Heart left ventricle (tissue), 16 donors: ENCODE results near the gene LPAR3. TPM values are rescaled to one million over a fixed set of nuclear protein-coding genes. Genes with fewer than 3 reads are reported as not detected.
A peak's percentile ranks its signal among the peaks of the same experiment; 100 is the strongest.

Source experiments
- ATAC-seq, 4 donors: fragments of 200-7000 bp; cut with Tn5 transposase; one replicate each; pipeline ENCODE4 v1.9.1; 2020 to 2022; ENCODE audit warnings: moderate library complexity in 4 of 4, mild to moderate bottlenecking in 3 of 4, moderate number of reproducible peaks in 1 of 4
- DNase-seq, 5 donors: peaks; one replicate each; pipeline ENCODE4 v3.0.0-alpha.2; 2020
- H3K27ac ChIP-seq, 12 donors: fragments of 200-600 bp; sonication (generic) in 4 of 12; one replicate each; pipeline versions ENCODE4 v1.5.0 to v1.8.0; 2016 to 2022; ENCODE audit warnings: mild to moderate bottlenecking in 2 of 12
- H3K27me3 ChIP-seq, 9 donors: fragments of 200-600 bp; sonication (generic) in 2 of 9; one replicate each; pipeline versions ENCODE4 v1.5.1 to v1.8.0; 2016 to 2022; ENCODE audit warnings: mild to moderate bottlenecking in 3 of 9
- H3K36me3 ChIP-seq, 9 donors: fragments of 200-600 bp; sonication (generic) in 2 of 9; one replicate each; pipeline versions ENCODE4 v1.5.0 to v1.8.0; 2018 to 2022; ENCODE audit warnings: mild to moderate bottlenecking in 2 of 9
- H3K4me1 ChIP-seq, 12 donors: fragments of 200-600 bp; sonication (generic) in 4 of 12; one replicate each; pipeline versions ENCODE4 v1.5.0 to v1.8.0; 2016 to 2022; ENCODE audit warnings: mild to moderate bottlenecking in 3 of 12
- H3K4me3 ChIP-seq, 12 donors: fragments of 200-600 bp; sonication (generic) in 4 of 12; one replicate each; pipeline versions ENCODE4 v1.5.0 to v1.8.0; 2017 to 2022; ENCODE audit warnings: mild to moderate bottlenecking in 9 of 12, moderate library complexity in 4 of 12
- H3K9me3 ChIP-seq, 12 donors: fragments of 200-600 bp; sonication (generic) in 4 of 12; one replicate each; pipeline versions ENCODE4 v1.5.0 to v1.8.0; 2016 to 2022; ENCODE audit warnings: mild to moderate bottlenecking in 1 of 12
- POLR2A ChIP-seq, 2 donors: fragments of 450-650 bp; IDR thresholded peaks; one replicate each; pipeline ENCODE4 v1.6.1; 2017; ENCODE audit warnings: antibody characterized with exemption in 2 of 2, mild to moderate bottlenecking in 2 of 2, moderate library complexity in 2 of 2
- whole genome bisulfite sequencing, 4 donors: extraction: QIAGEN DNeasy Blood & Tissue Kit in 2 of 4; methylation state at CpG; one replicate each; pipeline versions ENCODE4 v1.1.5 to v1.1.7; 2013 to 2018; 5-methylcytosine and 5-hydroxymethylcytosine counted together
- intact Hi-C, 10 donors: fragments of 100-400 bp; cut with DNase I; formaldehyde crosslinking; loops; one replicate each; pipeline versions ENCODE4 v1.11.1 to v1.14.2; 2022
- polyA plus RNA-seq, 2 donors: library from polyadenylated mRNA; stranded (reverse); fragments of 200-250 nt; gene quantifications; one replicate each; pipeline ENCODE4 v1.2.3, GENCODE V29; 2013
- total RNA-seq, 9 donors: library from RNA; depleted of rRNA in 2 of 9; stranded (reverse); fragments of >200 nt in 2 of 9; fragmentation: NEBNext Ultra II Directional in 3 of 9; extraction: Animal tissue kit (Norgen Biotek cat#: 25700) in 3 of 9; gene quantifications; one replicate each; pipeline versions ENCODE4 v1.1.0 to v1.2.4, GENCODE V29; 2016 to 2023
- TF ChIP-seq, protein P1 (sequence below), 12 donors: fragments of 200-600 bp; sonication (generic) in 4 of 12; IDR thresholded peaks; one replicate each; pipeline versions ENCODE4 v1.5.0 to v1.8.0; 2018 to 2022; ENCODE audit warnings: antibody characterized with exemption in 12 of 12, mild to moderate bottlenecking in 5 of 12
- donor health status: ischemic (EF 13 %, LVEDD 7.1; RV severe dilation, severe dysfunction).
- donor health status: healthy with polysubstance abuse.
- donor health status: DM: no; HTN: yes; CAD: no.
- donor health status: DM: no; HTN: no; CAD: no.
- donor health status: ischemic (EF 25% LVEDD 6.9; RV normal size, moderate dysfunction).
- donor health status: ischemic (EF 25% LVEDD 5.7; RV mildly dilated, moderate dysfunction).
- donor health status: healthy.
- donor health status: DM: yes; HTN: yes; CAD: no.
- donor health status: ischemic (EF 35%, LVEDD 5.7; RV mildly dilated, moderate dysfunction).
- donor health status: nonischemic (EF 11% LVEDD 7.7; RV severe dilation, severe dysfunction).
- donor health status: DM: yes; HTN: yes; CAD: no.
- donor health status: PGD.
- donor health status: ischemic (EF 29% LVEDD 5.4; RV normal size, mild dysfunction).
- donor health status: nonischemic (EF 23%, LVEDD 6.1; RV moderate dilation, normal function).

The LPAR3 gene
- total and polyA plus RNA-seq, 11 donors: 5.9 to 25.0 (median 11.5) TPM

DNA sequence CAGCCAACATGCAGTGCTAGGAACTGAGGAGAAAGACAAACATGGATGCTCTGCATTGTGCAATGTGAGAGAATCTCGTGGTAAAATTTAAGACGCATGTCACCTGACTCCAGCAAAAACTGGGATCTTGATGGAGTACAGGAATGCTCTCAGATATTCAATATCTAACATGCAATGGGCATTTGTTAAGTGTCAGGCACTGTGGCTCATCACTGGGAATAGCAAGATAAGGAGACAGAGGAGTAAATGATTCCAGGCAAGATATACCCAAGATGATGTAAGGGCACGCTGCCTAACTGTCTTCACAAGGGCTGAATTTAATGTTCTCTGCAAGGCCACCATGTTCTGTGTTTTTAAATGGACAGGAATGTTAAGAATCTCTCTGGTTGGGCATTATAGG is 67.8 kb downstream of the LPAR3 start:
- H3K4me1 ChIP-seq: peaks cover 0 to 7% (median 0%) of the 10 kb centered on the region in 12 donors
- ATAC-seq: no peak
- H3K27ac ChIP-seq: no peak overlapping the region
- 50 to 77% (median 73%) methylated on average over 3 of the region's 3 CpGs for WGBS, 4 donors
- H3K36me3 ChIP-seq: no peaks in the 10 kb centered on the region
- no peaks in the 10 kb centered on the region for H3K9me3 ChIP-seq
- H3K27me3 ChIP-seq: no peaks in the 10 kb centered on the region
- DNase-seq: no peak
- no peak overlapping the region for H3K4me3 ChIP-seq
- intact Hi-C loops: no loop called here
- TF ChIP-seq POLR2A (IDR thresholded peaks at IDR 0.05): no peak
- TF ChIP-seq, protein P1, sequence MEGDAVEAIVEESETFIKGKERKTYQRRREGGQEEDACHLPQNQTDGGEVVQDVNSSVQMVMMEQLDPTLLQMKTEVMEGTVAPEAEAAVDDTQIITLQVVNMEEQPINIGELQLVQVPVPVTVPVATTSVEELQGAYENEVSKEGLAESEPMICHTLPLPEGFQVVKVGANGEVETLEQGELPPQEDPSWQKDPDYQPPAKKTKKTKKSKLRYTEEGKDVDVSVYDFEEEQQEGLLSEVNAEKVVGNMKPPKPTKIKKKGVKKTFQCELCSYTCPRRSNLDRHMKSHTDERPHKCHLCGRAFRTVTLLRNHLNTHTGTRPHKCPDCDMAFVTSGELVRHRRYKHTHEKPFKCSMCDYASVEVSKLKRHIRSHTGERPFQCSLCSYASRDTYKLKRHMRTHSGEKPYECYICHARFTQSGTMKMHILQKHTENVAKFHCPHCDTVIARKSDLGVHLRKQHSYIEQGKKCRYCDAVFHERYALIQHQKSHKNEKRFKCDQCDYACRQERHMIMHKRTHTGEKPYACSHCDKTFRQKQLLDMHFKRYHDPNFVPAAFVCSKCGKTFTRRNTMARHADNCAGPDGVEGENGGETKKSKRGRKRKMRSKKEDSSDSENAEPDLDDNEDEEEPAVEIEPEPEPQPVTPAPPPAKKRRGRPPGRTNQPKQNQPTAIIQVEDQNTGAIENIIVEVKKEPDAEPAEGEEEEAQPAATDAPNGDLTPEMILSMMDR (IDR thresholded peaks at IDR 0.05): no peak

DNA sequence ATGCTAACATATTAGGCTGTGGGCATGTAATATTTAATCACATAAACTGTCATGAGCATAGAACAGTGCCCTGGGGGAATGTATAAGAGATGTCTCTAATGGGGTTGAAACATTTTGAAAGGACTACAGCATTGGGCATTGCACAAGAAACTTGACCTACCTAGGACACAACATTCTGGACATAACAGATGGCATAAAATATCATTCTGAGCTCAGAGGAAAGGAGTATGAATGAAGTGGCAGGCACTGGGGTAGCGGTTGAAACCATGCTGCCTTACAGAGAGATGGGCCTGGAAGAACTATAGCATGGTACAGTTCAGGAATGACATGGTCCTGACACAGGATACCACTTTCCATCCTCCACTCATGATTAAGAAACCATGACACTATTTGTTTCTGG is 69.0 kb downstream of the LPAR3 start:
- no peaks in the 10 kb centered on the region for H3K27me3 ChIP-seq
- intact Hi-C loops: no loop called here
- no peaks in the 10 kb centered on the region for H3K36me3 ChIP-seq
- H3K4me1 ChIP-seq: peaks cover 0 to 7% (median 0%) of the 10 kb centered on the region in 12 donors
- no peak for DNase-seq
- no peak for TF ChIP-seq POLR2A (IDR thresholded peaks at IDR 0.05)
- TF ChIP-seq, protein P1 (IDR thresholded peaks at IDR 0.05): no peak
- 75 to 98% (median 87%) methylated on average over 1 of the region's 1 CpG for WGBS, 4 donors
- H3K27ac ChIP-seq: no peak overlapping the region
- H3K4me3 ChIP-seq: no peak overlapping the region
- H3K9me3 ChIP-seq: no peaks in the 10 kb centered on the region
- peak in 2 of 4 donors; percentile 11 to 24 for ATAC-seq

DNA sequence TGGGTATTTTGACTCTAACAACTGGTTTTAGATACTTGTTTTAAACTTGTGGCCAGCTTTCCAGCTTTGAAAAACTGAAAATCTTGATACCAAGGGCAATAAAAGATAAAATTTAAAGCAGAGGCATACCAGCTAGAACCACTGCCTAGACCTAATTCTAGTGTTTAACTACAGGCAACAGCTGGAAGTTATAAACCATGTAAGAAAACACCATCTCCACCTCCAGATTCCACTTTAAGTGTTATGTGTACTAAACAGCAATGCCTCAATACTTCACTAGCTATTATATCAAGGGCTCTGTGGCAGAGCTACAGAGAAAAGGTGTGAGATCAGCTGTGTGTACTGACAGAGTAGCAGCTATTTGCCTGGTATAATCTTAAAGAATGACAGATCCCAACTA is 69.5 kb downstream of the LPAR3 start:
- no peak for DNase-seq
- Histone ChIP-seq H3K27ac (no peak overlapping the region), H3K4me1 (peaks cover 0 to 7% (median 0%) of the 10 kb centered on the region in 12 donors), H3K27me3 (no peaks in the 10 kb centered on the region), H3K36me3 (no peaks in the 10 kb centered on the region), H3K4me3 (no peak overlapping the region), H3K9me3 (no peaks in the 10 kb centered on the region)
- TF ChIP-seq POLR2A (IDR thresholded peaks at IDR 0.05): no peak
- TF ChIP-seq, protein P1 (IDR thresholded peaks at IDR 0.05): no peak
- ATAC-seq: peak in 2 of 4 donors; percentile 33 to 39
- intact Hi-C loops: no loop called here

DNA sequence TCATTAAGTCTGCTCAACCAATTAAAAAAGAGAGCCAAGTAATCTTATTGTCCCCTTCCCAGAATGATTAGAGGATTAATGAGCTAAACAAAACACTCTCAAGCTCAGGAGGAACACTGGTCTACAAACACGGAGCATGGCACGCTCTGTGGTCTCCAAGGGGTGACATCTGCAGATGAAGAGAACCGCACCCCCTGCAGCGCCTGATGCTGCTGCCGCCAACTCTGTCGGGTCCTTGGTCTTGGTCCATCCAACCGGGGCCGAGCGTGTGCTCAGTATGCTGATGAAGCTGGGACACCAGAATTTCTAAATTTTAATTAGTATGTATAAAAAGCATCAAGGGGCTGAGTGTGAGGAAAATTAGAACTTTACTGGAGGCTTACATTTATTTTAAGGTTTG is 82.7 kb downstream of the LPAR3 start:
- no peaks in the 10 kb centered on the region for H3K36me3 ChIP-seq
- DNase-seq (no peak), ATAC-seq (no peak)
- no peak overlapping the region for H3K4me3 ChIP-seq
- H3K9me3 ChIP-seq: no peaks in the 10 kb centered on the region
- no peak overlapping the region for H3K27ac ChIP-seq
- TF ChIP-seq POLR2A (IDR thresholded peaks at IDR 0.05): no peak
- TF ChIP-seq, protein P1 (IDR thresholded peaks at IDR 0.05): no peak
- peaks cover 0 to 5% (median 0%) of the 10 kb centered on the region in 9 donors for H3K27me3 ChIP-seq
- no peaks in the 10 kb centered on the region for H3K4me1 ChIP-seq
- intact Hi-C loops: no loop called here
- WGBS, 4 donors: 88 to 93% (median 92%) methylated on average over 9 of the region's 9 CpGs
